Endothelial cell of hepatic sinusoid (primary cell): ENCODE data around the gene ACSL6.

Source experiments
- in situ Hi-C: cut with HindIII; loops from 2 replicates; pipeline ENCODE4 v1.10.0; 2017; ENCODE audit warnings: low sequenced_read_pairs

Gene ACSL6

GRCh38 chr5:132011622-132012343 is at the start of gene ACSL6:
TSS of gene ACSL6 (minus strand) at chr5:132011658. CDS start at chr5:132011553, 105 bp downstream.
- in situ Hi-C loops: loop anchor here (5.0 to 25.0 kb wide), 3 partner anchors 71 to 574 kb away; no protein-coding TSS in a partner anchor

DNA sequence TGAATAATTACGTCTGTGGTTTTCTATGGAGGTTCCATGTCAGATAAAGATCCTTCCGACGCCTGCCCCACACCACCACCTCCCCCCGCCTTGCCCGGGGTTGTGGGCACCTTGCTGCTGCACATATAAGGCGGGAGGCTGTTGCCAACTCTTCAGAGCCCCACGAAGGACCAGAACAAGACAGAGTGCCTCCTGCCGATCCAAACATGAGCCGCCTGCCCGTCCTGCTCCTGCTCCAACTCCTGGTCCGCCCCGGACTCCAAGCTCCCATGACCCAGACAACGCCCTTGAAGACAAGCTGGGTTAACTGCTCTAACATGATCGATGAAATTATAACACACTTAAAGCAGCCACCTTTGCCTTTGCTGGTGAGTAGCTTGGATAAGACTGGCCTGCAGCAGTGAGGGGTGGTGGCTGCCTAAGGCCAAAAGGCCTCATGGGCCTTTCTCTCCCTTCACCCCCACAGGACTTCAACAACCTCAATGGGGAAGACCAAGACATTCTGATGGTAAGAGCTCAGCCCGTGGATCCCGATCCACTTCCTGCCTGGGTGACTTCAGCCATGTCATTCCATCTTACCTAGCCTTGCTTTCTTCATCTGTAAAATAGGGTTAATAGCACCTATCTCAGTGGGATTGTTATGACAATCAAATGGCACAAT is 49.2 kb upstream of the ACSL6 start, which contains the start of gene IL3:
Gene IL3 (plus strand): TSS at position 155 of the 661 bp plus-strand sequence. CDS start 52 bp downstream, at position 207.
- in situ Hi-C loops: no loop called here

GRCh38 chr5:132059696-132060500 is 48.4 kb upstream of the ACSL6 start:
- in situ Hi-C loops: no loop called here

DNA sequence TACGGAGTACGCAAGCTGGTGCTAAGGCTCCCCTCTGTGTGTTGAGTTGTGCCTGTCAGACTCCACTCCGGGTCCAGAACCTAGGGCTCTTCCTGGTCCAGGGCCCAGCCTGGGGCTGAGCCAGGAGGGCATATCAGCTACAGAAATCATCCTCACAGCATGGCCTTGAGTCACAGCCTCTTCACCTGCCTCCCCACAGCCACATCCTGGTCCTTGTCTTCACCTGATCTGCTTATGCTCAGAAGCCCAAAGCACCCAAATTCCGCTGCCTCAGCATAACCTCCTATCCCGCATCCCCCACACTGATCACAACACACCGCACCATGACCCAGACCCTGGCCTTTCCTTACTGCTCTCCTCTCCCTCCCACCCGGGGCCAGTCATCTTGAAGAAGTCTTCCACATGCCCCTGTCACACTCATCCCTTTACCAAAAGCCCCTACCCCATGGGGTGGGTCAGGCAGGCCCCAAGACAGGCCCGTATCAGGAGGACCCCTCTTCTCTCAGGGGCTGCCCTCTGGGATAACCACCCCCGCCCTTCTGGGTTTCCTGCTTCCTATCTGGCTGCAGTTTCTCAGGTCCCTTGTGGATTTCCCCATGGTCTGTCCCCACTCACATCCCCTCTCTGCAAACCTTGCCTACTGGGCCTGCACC is 47.7 kb upstream of the ACSL6 start:
- in situ Hi-C loops: no loop called here

DNA sequence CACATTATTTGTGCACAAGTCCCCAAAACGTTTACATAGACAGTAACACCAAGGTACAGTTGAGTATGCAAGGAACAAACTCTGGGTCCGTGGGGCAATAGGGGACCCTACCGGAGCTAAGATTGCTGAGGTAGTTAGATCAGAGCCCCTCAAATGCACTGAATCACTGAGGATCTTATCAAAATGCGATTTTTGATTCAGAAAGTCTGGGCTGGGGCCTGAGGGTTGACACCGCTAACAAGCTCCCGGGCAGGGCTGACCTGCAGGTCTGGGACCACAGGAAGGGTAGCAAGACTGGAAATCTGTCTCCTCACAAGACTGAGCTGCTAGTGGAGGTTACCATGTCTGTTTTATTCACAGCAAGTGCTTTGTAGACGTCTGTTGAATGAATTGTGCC is 47.2 kb upstream of the ACSL6 start:
- in situ Hi-C loops: no loop called here

DNA sequence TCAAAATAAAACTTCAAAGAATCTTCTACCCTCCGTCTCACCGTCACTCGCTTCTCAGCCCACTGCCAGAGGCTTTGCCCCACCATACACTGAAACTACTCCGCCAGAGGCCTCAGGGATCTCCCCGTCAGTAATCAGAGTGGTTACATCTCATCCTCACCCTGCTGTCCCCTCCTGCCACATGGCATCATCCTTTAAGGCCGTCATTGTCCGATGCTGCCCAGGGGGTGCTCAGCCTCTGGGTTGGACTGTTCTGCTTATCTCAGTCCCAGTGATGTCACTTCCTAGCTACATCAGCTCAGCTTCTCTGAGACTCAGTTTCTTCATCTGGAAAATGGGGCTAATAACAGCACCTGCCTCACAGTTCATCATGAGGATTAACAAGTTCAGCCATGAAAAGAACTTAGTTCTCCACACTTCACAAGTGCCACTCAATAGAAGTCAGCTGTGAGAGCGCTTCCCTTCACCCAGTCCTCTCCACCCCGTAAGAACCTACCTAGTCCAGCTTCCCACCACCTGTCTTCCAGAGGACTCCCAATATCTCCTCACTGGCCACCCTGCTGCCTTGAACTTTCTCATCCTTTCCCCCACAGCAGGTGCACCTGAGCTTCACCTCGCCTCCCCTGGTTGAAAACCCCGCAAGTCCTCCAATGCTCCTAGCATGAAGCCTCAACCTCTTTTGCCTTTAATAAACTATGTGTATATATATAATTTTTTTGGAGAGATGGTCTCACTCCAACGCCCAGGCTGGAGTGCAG is 46.2 kb upstream of the ACSL6 start:
- in situ Hi-C loops: no loop called here

DNA sequence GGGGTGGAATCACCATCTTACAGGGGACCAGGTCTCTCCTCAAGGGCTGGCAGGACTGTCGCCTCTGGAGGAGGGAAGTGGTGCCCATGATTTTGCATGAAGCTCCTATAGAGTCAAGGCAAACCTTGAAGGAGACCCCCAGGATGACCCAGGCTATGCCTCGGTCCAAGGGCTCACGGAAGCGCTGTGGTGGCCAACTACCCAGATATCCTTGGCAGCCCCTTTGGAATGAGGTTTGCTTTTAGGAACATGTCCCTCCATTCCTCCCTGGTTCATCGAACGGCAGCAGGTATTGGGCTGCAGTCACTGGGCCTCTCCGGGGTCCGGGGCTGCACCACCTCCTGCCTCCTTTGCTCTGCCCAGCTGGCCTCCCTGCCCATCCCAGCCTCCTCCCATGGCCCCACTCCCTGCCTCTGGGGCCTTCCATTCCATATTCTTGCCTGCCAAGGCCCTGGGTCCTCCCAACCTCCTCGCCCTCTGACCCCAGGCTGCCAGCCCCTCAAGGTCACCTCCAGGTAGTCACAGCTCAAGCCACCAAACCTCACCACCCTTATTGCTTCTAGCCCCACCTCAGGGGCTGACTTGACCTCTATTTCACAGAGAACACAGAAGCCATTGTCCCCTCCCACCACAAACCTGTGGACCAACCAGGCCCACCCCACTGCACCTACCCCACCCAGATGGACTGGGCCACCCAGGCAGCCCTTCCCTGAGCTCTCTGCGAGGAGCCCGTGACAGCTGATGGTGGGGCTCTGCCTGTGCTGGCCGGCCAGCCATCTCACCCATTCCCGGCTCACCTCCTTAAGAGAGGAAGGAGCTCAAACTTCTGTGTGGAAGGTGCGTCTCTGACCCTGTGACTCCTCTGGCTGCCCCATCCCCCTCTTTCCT is 45.4 kb upstream of the ACSL6 start:
- in situ Hi-C loops: no loop called here

- in situ Hi-C loops: no loop called here
These were observed 44.6 kb upstream of the ACSL6 start for GRCh38 chr5:132055808-132056609.

GRCh38 chr5:132055441-132055807 is 44.0 kb upstream of the ACSL6 start:
- in situ Hi-C loops: no loop called here

DNA sequence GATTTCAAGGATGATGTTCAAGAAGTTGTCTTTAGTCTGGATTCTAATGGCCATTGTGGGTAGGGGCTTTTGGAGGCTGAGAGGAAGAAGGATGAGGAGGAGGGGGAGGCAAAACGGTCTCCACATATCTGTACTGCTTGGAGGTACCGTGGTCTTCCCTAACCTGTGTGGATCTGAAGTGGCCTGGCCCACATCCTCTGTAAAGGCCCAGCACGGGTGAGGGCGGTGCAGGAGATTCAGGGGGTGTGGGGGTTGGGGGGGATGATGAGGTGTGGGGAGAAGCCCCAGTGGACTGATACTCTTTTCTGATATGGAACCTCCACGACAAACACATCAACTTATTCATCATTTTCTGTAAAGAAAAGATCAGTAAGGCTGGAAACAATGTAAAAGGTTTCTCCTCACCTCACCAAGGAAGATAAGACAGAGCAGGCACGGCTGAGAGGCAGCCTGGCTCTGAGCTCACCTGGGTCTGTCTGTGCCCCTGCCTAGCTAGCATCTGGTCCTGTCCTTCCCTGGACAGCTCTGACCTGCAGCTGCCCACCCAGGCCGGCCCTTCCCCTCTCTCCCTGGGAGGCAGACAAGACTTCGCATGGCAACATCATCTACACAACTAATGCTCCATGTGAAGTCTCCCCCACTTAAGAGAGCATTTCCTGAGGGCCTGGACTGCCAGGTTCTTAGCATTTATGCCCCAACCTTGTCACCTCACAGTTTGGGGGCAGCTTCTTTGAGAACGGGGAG is 43.4 kb upstream of the ACSL6 start:
- in situ Hi-C loops: no loop called here

GRCh38 chr5:132054031-132054696 is 42.7 kb upstream of the ACSL6 start:
- in situ Hi-C loops: no loop called here

DNA sequence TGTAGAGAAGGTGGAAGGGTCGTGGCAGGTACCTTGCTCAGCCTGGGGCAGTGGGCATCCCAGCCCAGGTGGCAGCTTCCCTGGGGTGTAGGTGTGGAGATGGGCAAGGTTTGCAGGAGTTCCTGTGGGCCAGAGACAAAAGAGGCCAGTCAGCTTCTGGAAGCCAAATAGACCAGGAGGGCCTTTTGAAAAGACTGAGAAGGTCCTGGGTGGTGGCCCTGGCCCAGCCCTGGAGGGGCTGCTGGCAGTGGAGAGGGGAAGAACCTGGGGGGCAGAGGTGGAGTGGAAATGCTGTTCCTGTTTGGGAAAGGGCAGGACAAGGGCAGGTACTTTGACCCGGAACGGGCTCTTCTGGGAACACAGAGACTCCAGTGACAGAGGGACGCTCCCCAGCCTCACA is 42.0 kb upstream of the ACSL6 start:
- in situ Hi-C loops: no loop called here

- in situ Hi-C loops: no loop called here
These were observed 41.1 kb upstream of the ACSL6 start for GRCh38 chr5:132052520-132052919.

- in situ Hi-C loops: no loop called here
These were observed 39.4 kb upstream of the ACSL6 start for GRCh38 chr5:132050661-132051552.

DNA sequence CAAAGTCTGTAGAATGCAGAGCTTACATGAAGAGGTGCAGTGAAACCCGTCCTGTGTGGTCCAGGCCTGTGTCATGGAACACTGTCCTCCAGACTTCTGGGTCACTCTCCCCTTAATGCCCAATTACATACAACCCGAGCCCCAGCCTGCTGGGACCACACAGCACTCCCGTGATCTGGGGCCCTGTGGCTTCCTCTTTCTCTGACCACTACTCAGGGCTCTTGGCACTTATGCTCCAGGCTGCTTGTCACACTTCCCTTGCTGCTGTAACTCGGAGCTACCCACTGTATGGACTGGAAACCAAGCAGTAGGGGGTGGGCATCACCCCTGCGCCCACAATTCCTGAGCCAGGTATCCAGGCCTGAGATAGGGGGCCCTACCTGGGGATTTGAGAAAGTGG is 38.7 kb upstream of the ACSL6 start:
- in situ Hi-C loops: no loop called here

- in situ Hi-C loops: no loop called here
These were observed 38.1 kb upstream of the ACSL6 start for GRCh38 chr5:132049559-132049958.
